Stimulated activated naive CD8-positive, alpha-beta T cell treated with anti-CD3 and anti-CD28 coated beads, Interleukin-15, amount 100 ng/mL, for 72 hours (primary cell): ENCODE measurements around the gene GTSF1L.

ENCODE experiments used
- ATAC-seq: fragments of 150-1000 bp; cut with Tn5 transposase; 2 replicates; pipeline ENCODE4 v1.10.0; 2021; ENCODE audit warnings: mild to moderate bottlenecking, moderate library complexity
- DNase-seq, 2 donors: peaks; one replicate each; pipeline ENCODE4 v3.0.0; 2021 to 2022
- H3K27ac Mint-ChIP-seq, 2 donors: one replicate each; pipeline ENCODE4 v1.8.0; 2022; ENCODE audit warnings: mild to moderate bottlenecking in 2 of 2, mixed read lengths in 2 of 2, moderate library complexity in 2 of 2
- H3K27me3 Mint-ChIP-seq: one replicate; pipeline ENCODE4 v1.8.0; 2022; ENCODE audit warnings: mixed read lengths
- H3K4me1 Mint-ChIP-seq: one replicate; pipeline ENCODE4 v1.8.0; 2022; ENCODE audit warnings: mild to moderate bottlenecking, mixed read lengths
- H3K4me3 Mint-ChIP-seq, 2 donors: one replicate each; pipeline ENCODE4 v1.8.0; 2022; ENCODE audit warnings: mild to moderate bottlenecking in 2 of 2, mixed read lengths in 2 of 2, moderate library complexity in 1 of 2
- H3K9me3 Mint-ChIP-seq, 2 donors: one replicate each; pipeline ENCODE4 v1.8.0; 2022; ENCODE audit warnings: mixed read lengths in 2 of 2

GTSF1L gene

GRCh38 chr20:43676368-43676767 lies 50.4 kb downstream of the GTSF1L start:
- H3K4me3 Mint-ChIP-seq = no peak overlapping the region
- no peak overlapping the region for H3K27ac Mint-ChIP-seq
- ATAC-seq (no peak), DNase-seq (no peak)
- peaks cover 0 to 6% of the 10 kb centered on the region in 2 donors for H3K9me3 Mint-ChIP-seq
- H3K27me3 Mint-ChIP-seq = no peaks in the 10 kb centered on the region
- H3K4me1 Mint-ChIP-seq = peaks cover 6% of the 10 kb centered on the region
